HG02981 (cell line): Measurements from ENCODE around the gene PTGDR2.

Experiments
- ATAC-seq: cut with Tn5 transposase; IDR thresholded peaks from one replicate; pipeline ENCODE4 v1.9.1; 2021; ENCODE audit warnings: mild to moderate bottlenecking, moderate library complexity; ENCODE audit not compliant: unreplicated experiment

The PTGDR2 gene

DNA sequence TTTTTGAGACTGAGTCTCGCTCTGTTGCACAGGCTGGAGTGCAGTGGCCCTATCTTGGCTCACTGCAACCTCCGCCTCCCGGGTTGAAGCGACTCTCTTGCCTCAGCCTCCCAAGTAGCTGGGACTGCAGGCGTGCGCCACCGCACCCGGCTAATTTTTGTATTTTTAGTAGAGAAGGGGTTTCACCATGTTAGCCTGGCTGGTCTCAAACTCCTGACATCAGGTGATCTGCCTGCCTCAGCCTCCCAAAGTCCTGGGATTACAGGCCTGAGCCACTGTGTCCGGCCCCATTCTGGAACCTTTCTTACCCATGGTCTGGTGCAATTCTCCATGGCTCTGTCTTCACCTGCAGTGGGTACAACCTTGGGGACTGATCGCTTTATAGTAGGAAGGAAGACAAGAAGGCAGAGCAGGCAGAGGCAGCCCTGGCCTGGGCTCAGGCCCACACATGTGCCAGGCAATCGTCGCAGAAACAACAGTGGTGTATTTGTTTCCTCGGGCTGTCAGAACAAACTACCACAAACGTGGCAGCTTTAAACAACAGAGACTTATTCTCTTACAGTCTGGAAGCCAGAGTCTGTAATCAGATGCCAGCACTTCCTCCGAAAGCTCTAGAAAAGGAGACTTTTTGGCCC lies 4.0 kb upstream of the PTGDR2 start:
- ATAC-seq: no peak

DNA sequence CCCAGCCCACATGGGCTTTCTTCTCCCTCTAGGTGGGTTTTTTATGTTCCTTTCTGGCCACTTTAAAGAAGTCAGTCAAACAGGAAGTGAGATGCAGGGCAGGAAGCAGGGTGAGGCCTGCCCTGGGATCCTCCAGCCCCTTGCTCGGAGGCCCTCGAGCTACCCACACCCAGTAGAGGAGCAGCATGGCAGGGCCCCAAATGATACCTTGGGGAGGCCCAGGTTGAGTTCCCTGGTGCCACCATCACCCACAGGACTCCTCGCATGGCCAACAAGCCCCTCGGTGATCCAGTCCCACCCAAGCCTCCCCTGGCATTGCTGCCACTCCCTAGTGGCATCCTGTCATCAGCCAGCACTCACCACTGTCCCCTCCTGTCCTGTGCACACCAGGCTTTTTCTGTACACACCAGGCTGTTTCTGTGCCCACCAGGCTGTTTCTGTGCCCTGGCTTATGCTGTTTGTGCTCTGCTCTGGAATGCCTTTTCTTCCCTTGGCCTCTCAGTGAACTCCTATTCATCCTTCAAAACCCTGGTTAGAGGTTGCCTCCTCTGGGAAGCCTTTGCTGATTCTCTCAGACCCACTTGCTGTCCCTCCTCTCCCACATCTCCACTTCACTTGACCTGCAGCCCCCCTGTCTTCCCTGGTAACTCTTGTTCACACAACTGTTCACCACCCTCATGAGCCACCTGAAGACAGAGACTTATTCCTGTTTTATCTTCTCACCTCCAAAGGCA lies 3.1 kb upstream of the PTGDR2 start:
- ATAC-seq: no peak

- ATAC-seq: no peak
Measured at GRCh38 chr11:60858236-60858635, 2.5 kb upstream of the PTGDR2 start.

- no peak for ATAC-seq
Measured at GRCh38 chr11:60857378-60858232, 1.9 kb upstream of the PTGDR2 start.

GRCh38 chr11:60854847-60855725 lies 664 bp downstream of the PTGDR2 start:
- ATAC-seq: no peak

GRCh38 chr11:60854140-60854846 lies 1.5 kb downstream of the PTGDR2 start:
- no peak for ATAC-seq

DNA sequence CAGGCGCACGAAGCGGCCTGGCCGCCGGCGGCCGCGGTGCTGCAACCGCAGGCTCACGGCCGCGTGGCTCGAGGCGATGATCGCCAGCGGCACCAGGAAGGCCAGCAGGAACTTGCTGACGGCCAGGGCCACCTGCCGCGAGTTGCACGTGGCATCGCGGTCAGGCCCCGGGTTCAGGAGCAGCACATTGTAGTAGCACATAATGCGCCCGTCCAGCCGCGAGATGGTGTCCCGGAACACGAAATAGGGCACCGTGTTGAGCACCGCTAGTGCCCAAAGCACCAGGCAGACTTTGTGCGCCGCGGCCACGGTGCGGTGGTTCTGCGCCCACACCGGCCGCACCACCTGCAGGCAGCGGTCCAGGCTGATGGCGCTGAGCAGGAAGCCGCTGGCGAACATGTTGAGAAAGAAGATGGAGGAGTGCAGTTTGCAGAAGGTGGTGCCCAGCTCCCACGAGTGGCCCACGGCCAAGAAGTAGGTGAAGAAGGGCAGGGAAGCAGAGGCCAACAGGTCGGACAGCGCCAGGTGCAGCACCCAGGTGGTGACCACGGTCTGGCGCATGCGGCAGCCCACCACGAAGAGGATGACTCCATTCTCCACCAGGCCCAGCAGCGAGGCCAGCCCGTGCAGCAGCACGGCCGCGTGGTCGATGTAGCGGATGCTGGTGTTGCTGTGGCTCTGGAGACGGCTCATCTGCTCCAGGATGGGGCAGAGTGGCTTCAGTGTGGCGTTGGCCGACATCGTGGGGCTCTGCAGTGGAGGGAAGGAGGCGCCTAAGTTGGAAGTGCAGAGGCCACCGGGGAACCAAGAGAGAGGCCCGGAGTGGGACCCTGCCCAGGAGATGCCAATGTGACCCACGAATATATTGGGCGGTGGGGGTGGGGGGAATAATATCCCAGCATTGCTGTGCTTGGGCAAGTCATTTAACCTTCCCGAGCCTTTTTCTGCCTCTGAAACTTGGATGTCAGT lies 2.5 kb downstream of the PTGDR2 start:
- ATAC-seq: no peak

DNA sequence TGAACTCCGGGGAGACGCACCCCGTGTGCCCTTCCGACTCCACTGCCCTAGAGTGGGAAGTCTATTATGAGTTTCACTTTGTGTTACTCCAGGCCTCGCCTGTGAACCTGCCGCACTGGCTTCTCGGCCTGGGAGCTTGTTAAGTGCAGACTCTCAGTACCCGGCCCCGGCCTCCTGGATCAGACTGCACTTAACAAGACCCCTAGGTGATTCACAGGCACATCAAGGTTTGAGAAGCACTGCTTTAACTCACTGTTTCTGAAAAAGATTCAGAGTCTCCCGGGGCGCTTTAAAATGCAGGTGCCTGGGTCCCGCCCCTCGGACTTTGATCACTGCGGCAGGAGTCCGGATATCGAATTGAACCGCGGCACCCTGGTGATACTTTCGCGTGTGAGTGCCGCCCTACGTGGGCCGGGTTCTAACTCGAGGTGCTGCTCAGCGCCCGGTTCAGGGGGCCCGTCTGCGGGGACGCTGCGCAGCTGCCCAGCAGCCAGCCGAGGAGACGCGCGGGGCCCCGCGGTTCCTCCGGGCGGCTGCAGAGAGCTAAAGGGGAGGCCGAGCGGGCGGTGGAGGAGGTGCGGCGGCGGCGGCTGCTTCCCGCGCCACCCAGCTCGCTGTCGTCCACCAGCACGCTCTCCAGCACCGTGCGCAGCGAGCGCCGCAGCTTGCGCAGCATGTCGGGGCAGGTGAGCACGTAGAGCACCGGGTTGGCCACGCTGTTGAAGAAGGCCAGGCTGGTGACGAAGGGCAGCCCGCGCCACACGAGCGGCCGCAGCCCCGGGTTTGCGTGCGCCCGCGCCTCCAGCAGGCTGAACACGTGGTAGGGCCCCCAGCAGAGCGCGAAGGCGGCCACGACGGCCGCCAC lies 3.4 kb downstream of the PTGDR2 start:
- ATAC-seq: no peak

- ATAC-seq: no peak
Measured at GRCh38 chr11:60851327-60852104, 4.2 kb downstream of the PTGDR2 start.

DNA sequence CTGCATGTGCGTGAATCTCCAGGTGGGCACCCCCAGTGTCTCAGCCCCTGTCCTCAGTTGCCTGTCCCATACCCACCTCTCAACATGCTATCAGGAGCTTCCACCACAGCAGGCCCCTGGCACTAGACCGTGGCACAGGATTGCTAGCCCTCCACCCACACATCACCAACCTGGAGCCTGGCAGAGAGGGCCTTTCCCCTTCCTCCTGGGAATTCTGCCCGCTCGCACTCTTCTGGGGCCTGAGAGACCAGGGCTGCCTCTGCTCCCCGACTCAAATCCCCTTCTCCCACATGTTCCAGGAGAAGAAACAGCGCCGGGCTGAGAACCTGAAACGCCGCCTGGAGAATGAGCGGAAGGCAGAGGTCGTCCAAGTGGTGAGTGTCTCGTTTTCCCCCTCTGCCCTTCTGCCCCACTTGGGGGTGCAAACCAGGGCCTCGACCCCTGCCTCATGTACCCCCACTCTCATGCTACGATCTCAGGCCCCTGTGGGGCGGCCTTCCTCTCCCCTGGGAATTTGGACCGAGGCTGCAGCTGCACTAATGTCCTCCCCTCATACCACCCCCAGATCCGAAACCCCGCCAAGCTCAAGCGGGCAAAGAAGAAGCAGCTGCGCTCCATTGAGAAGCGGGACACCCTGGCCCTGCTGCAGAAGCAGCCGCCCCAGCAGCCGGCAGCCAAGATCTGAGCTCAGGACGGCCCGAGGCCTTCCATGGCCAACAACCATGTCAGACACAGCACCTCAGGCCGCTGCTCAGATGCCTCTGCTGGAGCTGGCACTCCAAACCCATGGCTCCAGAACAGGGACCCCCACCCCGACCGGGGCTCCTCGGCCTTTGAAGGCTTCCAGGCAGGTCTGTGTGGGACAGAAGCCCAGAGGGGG lies 5.9 kb downstream of the PTGDR2 start:
- no peak for ATAC-seq

GRCh38 chr11:60848714-60849151 lies 7.0 kb downstream of the PTGDR2 start:
- no peak for ATAC-seq

- ATAC-seq: no peak
Measured at GRCh38 chr11:60847896-60848295, 7.9 kb downstream of the PTGDR2 start.

DNA sequence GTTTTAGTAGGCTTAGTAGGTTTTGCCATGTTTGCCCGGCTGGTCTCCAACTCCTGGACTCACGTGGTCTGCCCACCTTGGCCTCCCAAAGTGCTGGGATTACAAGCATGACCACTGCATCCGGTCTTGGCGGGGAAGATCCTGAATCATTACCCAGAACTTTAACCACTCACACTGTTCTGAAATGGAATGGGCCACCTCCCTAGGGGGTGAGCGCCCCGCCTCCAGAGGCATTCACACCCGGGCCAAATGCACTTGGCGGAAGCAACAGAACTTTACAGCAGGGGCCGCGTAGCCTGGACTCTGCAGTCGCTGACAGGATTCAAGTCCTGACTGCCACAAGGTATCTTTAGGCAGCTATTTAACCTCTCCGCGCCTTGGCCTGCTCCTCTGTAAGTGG lies 8.5 kb downstream of the PTGDR2 start:
- no peak for ATAC-seq

- ATAC-seq: no peak
Measured at GRCh38 chr11:60845338-60845737, 10.4 kb downstream of the PTGDR2 start.

DNA sequence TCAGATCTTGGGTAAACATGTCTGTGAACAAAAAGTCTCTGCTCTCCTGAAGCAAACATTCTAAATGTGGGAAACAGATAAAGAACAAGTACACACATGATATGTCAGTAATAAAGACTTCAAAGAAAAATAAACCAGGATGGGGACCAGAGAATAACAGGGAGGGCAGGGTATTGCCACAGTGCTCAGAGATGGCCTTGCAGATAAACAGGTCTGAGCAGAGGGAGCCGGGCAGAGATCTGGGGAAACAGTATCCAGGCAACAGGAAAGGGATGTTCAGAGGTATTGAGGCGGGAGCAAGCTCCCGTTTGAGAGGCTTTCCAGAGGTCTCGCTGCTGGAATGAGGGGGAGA lies 10.9 kb downstream of the PTGDR2 start:
- no peak for ATAC-seq
